ENCODE measurements around the gene MBD3. TPM values are rescaled to one million over a fixed set of nuclear protein-coding genes. Genes with fewer than 3 reads are reported as not detected.

MBD3 gene, protein sequence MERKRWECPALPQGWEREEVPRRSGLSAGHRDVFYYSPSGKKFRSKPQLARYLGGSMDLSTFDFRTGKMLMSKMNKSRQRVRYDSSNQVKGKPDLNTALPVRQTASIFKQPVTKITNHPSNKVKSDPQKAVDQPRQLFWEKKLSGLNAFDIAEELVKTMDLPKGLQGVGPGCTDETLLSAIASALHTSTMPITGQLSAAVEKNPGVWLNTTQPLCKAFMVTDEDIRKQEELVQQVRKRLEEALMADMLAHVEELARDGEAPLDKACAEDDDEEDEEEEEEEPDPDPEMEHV
- total RNA-seq (2022; extraction: Qiagen RNA extraction), result 32.8 to 54.3 TPM (median 44.6 TPM) in 5 replicates

DNA sequence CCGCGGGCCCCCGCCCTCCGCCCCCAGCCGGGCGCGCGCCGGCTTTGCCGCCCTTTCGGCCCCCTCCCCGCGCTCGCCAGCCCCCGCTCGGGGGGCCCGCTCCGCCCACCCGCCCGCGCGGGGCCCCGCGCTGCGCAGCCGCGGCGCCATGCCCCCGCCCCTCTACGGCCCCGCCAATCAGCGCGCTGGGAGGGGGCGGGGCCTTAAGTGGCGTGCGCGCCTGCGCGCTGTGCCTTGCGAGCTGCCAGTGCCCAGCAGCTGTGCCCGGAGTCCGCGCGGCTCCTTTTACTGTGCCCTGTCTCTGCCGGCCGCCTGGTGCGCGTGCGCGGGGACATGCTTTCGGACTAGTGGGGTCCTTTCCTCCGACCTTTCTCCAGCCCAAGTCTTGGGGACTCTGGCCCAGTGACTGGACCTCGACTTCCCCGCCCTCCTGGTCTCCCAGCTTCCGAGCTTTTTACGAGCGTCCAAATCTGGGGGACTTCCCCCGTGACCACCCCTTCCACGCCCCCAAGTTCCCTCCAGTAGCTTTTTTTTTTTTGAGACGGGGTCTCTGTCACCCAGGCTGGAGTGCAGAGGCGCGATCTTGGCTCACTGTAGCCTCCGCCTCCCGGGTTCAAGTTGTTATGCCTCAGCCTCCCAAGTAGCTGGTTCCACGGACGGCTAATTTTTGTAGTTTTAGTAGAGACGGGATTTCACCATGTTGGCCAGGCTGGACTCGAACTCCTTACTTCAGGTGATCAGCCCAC lies at the start of gene MBD3:
TSS of gene MBD3 (minus strand) at position 111 of the 746 bp plus-strand sequence. CDS start 234 bp downstream, outside the sequence.

DNA sequence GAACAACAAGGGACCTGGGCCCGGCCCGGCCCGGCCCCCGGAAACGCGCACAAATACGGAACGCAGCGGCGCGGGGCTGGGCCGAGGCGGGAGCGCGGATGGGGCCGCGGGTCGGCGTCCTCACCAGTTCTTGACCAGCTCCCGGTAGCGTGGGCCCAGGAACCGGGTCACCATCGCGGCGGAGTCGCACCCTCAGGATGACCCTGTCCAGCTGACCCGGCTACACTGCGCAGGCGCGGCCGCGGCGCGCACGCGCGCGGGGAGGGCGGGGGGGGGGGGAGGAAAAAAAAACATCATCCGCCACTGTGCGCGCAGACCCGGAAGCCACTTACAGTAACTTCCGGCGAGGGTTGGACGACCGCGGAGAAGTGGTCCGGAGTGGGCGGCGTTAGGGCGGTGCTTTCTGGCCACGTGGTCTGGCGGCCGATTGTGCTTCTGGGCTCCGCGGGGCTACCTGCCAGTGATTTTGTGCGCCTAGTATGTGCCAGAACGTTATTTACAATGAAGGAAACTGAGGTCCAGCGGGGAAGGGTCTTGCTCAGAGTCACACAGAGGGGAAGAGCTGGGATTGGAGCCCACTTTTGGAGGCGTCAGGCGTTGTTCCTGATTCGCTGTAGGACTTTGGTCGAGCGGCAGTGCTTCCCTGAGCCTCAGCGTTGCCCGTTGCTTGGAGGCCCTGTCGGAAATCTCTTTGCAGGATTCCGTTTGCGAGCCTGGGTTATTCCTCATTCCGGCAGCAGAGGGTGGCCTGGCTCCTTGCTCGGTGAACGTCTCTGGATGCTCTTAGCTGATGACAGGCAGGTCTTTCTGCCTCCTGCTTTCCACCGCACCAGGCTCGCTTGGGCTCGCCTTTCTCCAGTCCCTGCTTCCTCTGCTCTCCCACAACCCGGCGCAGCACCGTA lies 12.8 kb upstream of the MBD3 start, which contains the start of gene UQCR11:
TSS of gene UQCR11 (minus strand) at position 227 of the 902 bp plus-strand sequence. CDS start at position 174, 53 bp downstream.

DNA sequence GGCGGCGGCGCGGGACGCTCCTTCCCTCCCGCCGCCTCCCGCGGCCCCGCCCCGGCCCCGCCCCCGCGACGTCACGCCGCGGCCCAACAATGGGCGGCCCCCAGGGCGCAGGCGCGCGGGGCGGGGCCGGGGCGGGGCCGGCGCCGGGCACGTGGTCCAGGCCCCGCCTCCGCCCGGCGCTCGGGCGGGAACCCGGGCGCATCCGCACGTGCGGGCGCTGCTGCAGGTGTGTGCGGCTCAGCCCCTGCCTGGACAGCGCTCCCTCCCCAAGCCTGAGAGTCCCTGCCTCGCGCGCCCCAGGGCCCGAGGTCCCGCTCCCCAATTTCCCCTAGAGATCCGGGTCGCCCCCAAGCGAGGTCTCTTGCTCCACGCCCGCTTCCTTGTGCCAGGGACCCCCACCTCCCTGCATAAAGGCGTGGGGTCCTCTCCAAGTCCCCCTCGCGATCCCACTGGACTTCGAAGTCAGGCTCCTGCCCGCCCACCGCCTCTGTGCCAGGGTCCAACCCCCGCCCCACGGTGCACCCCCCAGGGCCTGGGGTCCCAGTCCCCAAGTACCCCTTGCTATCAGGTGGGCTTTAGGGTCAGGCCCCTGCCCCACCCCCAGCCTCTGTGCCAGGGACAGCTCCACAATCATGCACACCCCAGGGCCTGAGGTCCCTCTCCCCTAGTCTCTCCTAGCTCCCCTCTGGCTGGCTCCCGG lies 24.2 kb downstream of the MBD3 start, which contains the start of gene MEX3D:
TSS of gene MEX3D (minus strand) at position 6 of the 700 bp plus-strand sequence. CDS start 267 bp downstream, outside the sequence.

Other genes starting within 250 kb of the MBD3 start
- gene NDUFS7, start 209.0 kb downstream of the MBD3 start, total RNA-seq (2022; extraction: Qiagen RNA extraction), result 70.5 to 76.7 TPM (median 73.9 TPM) in 5 replicates
- gene GAMT, start 191.3 kb downstream of the MBD3 start, total RNA-seq (2022; extraction: Qiagen RNA extraction), result 27.5 to 43.7 TPM (median 40.5 TPM) in 5 replicates
- 74.9 to 108 TPM (median 102 TPM) in 5 replicates for gene DAZAP1, start 185.3 kb downstream of the MBD3 start, total RNA-seq (2022; extraction: Qiagen RNA extraction)
- 1,432 to 1,976 TPM (median 1,893 TPM) in 5 replicates for gene RPS15, start 154.5 kb downstream of the MBD3 start, total RNA-seq (2022; extraction: Qiagen RNA extraction)
- 0.64 to 2.7 TPM (median 1.8 TPM) in 5 replicates for gene APC2, start 142.7 kb downstream of the MBD3 start, total RNA-seq (2022; extraction: Qiagen RNA extraction)
- 9.1 to 20.0 TPM (median 17.5 TPM) in 5 replicates for gene C19orf25, start 113.7 kb downstream of the MBD3 start, total RNA-seq (2022; extraction: Qiagen RNA extraction)
- gene PCSK4, start 102.5 kb downstream of the MBD3 start, total RNA-seq (2022; extraction: Qiagen RNA extraction), result 0.52 to 1.2 TPM (median 1.0 TPM) in 5 replicates
- gene REEP6, start 101.7 kb downstream of the MBD3 start, total RNA-seq (2022; extraction: Qiagen RNA extraction), result 4.4 to 5.8 TPM (median 4.9 TPM) in 5 replicates
- gene ADAMTSL5, start 79.8 kb downstream of the MBD3 start, total RNA-seq (2022; extraction: Qiagen RNA extraction), result 2.3 to 3.5 TPM (median 3.4 TPM) in 5 replicates
- gene PLK5, start 68.8 kb downstream of the MBD3 start, total RNA-seq (2022; extraction: Qiagen RNA extraction), result not detected in 5 replicates
- gene MEX3D, start 24.5 kb downstream of the MBD3 start, total RNA-seq (2022; extraction: Qiagen RNA extraction), result 5.9 to 13.5 TPM (median 12.5 TPM) in 5 replicates
- 87.9 to 189 TPM (median 174 TPM) in 5 replicates for gene UQCR11, start 12.6 kb upstream of the MBD3 start, total RNA-seq (2022; extraction: Qiagen RNA extraction)
- gene TCF3, start 59.8 kb upstream of the MBD3 start, total RNA-seq (2022; extraction: Qiagen RNA extraction), result 48.3 to 69.6 TPM (median 64.1 TPM) in 5 replicates
- gene ONECUT3, start 160.6 kb upstream of the MBD3 start, total RNA-seq (2022; extraction: Qiagen RNA extraction), result not detected in 5 replicates
- gene ATP8B3, start 219.4 kb upstream of the MBD3 start, total RNA-seq (2022; extraction: Qiagen RNA extraction), result 2.3 to 3.4 TPM (median 3.1 TPM) in 5 replicates